Astrocyte of the cerebellum (primary cell): ENCODE data around the gene EYS.
"Not testable (repeated sequence)": the region's sequence is repeated elsewhere in the genome, so short reads cannot be mapped to it uniquely, and the experiment has no call there.

Experiments used
- DNase-seq: peaks from one replicate; pipeline ENCODE4 v3.0.0-alpha.2; 2011; ENCODE audit warnings: low read depth
- H3K4me3 ChIP-seq: 2 replicates; pipeline ENCODE4 v1.5.1; 2011; ENCODE audit warnings: mild to moderate bottlenecking, low read depth, low read length, moderate library complexity
- CTCF ChIP-seq: IDR thresholded peaks from 2 replicates; pipeline ENCODE4 v1.5.1; 2012; ENCODE audit warnings: low read length, low read depth, moderate library complexity, mild to moderate bottlenecking; ENCODE audit errors: missing control alignments
- in situ Hi-C: cut with HindIII; loops from 2 replicates; pipeline ENCODE4 v1.10.0; 2017; ENCODE audit warnings: low sequenced_read_pairs

The EYS gene

DNA sequence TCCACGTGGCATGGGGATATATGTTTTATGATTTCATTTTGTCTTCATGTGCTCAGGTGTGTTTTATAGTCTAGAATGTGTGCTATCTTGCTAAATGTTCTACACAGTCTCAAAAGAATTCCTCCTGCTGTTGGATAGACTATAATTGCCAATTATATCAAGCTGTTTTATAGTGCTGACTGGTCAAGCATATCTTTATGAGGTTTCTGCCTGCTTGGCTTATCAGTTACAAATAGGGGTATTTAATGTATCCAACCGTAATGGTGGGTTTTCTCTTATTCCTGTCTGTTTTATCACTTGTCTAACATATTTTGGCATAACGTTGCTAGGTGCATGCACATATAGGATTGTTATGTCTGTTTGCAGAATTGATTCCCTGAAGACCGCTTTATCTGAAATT lies 201.3 kb downstream of the EYS start:
- in situ Hi-C loops = no loop called here
- no peak for DNase-seq
- H3K4me3 ChIP-seq = no peak overlapping the region
- TF ChIP-seq CTCF = no peak

DNA sequence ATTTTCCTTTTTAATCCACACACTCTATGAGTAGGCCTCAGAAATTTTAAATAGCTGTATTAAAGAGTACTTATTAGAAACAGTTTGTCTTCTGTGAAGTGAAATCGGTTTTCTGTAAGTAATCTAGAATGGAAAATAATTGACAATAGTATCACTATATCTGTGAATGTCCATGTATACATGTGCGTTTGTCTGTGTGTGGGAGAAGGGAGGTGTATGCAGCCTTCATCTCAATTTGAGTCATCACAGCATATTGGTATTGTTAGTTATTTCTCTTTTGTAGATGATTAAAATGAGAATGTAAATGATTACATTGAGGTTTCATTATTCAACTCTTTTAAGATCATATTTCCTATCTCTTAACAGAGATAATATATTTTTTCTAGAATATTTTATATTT lies 206.0 kb downstream of the EYS start:
- no peak for TF ChIP-seq CTCF
- in situ Hi-C loops = no loop called here
- no peak for DNase-seq
- no peak overlapping the region for H3K4me3 ChIP-seq

- DNase-seq, in situ Hi-C loops, H3K4me3 ChIP-seq: not testable (repeated sequence)
These were observed 223.4 kb downstream of the EYS start for GRCh38 chr6:65483652-65484051.

DNA sequence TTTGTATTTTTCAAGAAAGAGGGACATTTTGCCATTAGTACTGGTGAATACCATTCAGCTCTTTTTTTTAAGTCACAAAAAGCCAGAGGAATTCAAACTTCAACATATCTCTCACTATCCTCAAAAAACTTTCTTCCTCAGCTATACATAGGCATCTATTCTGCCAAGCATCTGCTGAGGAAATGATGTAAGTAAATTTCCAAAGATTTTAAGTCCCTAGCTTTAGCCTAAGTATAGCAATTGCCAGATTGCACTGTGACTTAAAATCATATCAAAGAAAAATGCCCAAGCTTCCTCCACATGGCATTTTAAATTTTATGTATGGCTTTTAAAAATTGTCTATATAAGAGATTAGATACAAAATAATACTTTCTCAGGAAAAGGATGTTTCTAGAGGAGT lies 237.4 kb downstream of the EYS start:
- TF ChIP-seq CTCF = no peak
- in situ Hi-C loops = no loop called here
- H3K4me3 ChIP-seq = no peak overlapping the region
- no peak for DNase-seq

DNA sequence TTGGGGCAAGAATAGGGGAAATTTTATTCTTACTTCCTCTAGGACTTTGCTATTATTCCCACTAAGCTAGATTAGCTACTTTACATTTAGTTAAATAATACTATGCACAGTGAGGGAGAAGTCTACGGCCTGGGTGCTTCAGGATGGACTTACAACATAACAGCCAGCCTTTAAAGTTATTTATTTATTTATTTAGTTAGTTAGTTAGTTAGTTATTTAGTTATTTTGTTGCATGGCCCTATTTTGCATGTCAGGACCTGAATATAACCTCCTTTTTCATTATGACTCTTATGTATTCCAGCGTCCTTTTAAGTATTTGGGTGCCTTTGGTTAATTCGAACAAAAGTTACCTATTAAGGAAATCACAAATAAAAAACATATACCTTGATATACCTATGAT lies 238.7 kb downstream of the EYS start:
- DNase-seq = no peak
- no peak for TF ChIP-seq CTCF
- no peak overlapping the region for H3K4me3 ChIP-seq
- in situ Hi-C loops = no loop called here

GRCh38 chr6:65461121-65461520 lies 245.9 kb downstream of the EYS start:
- in situ Hi-C loops = no loop called here
- DNase-seq = no peak
- no peak overlapping the region for H3K4me3 ChIP-seq
- TF ChIP-seq CTCF = no peak

GRCh38 chr6:65452333-65452732 lies 254.7 kb downstream of the EYS start:
- no peak for TF ChIP-seq CTCF
- no peak overlapping the region for H3K4me3 ChIP-seq
- in situ Hi-C loops = no loop called here
- DNase-seq = no peak
